Fibroblast of the conjunctiva (primary cell): ENCODE data around the gene SPEM1.
"Not testable (repeated sequence)": the region's sequence is repeated elsewhere in the genome, so short reads cannot be mapped to it uniquely, and the experiment has no call there.

ENCODE experiments used
- DNase-seq: peaks from one replicate; pipeline ENCODE4 v3.0.0-alpha.2; 2010; ENCODE audit warnings: low read depth

The SPEM1 gene

GRCh38 chr17:7470457-7470973, 50.4 kb downstream of the SPEM1 start:
- DNase-seq: not testable (repeated sequence)
